ENCODE data around the gene NFATC1. TPM values are rescaled to one million over a fixed set of nuclear protein-coding genes. Genes with fewer than 3 reads are reported as not detected.
A peak's percentile ranks its signal among the peaks of the same experiment; 100 is the strongest.

The NFATC1 gene
- total RNA-seq, 1 donor from 2014 or later = 0.46 TPM

DNA sequence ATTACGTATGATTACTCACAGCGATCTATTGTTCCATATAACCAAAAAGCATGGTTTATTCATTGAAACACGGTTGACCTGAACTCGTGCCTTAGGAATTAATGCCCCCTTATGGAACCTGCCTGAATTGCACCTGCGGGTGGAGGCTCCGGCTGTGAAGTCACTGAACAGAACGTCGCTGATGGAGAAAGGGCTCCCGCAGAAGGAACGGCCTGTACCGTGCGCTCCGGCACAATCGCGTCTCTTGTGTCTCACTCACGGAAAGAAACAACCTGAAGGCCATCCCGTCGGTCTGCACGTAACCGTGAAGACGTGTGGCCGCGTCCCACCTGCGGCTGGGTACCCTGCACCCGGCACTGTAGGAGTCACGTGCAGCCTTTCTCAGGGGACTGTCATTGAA, 133.1 kb downstream of the NFATC1 start:
- H3K4me3 ChIP-seq (ENCODE audit: low read depth, low read length) = no peak overlapping the region
- peak; percentile 13 for DNase-seq (ENCODE audit: low read depth)
- TF ChIP-seq, protein P1, sequence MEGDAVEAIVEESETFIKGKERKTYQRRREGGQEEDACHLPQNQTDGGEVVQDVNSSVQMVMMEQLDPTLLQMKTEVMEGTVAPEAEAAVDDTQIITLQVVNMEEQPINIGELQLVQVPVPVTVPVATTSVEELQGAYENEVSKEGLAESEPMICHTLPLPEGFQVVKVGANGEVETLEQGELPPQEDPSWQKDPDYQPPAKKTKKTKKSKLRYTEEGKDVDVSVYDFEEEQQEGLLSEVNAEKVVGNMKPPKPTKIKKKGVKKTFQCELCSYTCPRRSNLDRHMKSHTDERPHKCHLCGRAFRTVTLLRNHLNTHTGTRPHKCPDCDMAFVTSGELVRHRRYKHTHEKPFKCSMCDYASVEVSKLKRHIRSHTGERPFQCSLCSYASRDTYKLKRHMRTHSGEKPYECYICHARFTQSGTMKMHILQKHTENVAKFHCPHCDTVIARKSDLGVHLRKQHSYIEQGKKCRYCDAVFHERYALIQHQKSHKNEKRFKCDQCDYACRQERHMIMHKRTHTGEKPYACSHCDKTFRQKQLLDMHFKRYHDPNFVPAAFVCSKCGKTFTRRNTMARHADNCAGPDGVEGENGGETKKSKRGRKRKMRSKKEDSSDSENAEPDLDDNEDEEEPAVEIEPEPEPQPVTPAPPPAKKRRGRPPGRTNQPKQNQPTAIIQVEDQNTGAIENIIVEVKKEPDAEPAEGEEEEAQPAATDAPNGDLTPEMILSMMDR (conservative IDR thresholded peaks at IDR 0.05; ENCODE audit: low read depth, low read length) = peak; percentile 94

GRCh38 chr18:79529296-79529695, 133.6 kb downstream of the NFATC1 start:
- TF ChIP-seq, protein P1 (conservative IDR thresholded peaks at IDR 0.05; ENCODE audit: low read depth, low read length) = no peak
- H3K4me3 ChIP-seq (ENCODE audit: low read depth, low read length) = no peak overlapping the region
- DNase-seq (ENCODE audit: low read depth) = no peak

DNA sequence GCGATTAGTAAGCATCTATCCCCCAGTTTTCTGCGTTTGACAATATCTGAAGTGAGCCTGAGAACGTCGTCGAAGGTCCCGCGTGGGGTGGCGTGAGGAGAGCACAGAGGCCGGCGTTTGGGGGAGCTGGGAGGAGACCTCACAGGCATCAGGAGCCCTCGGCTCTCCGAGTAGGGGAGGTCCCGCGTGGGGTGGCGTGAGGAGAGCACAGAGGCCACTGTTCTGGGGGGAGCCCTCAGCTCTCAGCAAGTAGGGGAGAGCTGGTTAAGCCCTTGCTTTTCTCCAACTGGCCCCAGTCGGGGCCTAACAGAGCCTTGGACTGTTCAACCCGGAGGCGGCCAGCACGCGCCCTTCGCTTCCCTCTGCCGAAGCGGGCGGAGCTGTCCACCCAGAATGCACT, 134.3 kb downstream of the NFATC1 start:
- H3K4me3 ChIP-seq (ENCODE audit: low read depth, low read length) = no peak overlapping the region
- TF ChIP-seq, protein P1 (conservative IDR thresholded peaks at IDR 0.05; ENCODE audit: low read depth, low read length) = no peak
- no peak for DNase-seq (ENCODE audit: low read depth)

DNA sequence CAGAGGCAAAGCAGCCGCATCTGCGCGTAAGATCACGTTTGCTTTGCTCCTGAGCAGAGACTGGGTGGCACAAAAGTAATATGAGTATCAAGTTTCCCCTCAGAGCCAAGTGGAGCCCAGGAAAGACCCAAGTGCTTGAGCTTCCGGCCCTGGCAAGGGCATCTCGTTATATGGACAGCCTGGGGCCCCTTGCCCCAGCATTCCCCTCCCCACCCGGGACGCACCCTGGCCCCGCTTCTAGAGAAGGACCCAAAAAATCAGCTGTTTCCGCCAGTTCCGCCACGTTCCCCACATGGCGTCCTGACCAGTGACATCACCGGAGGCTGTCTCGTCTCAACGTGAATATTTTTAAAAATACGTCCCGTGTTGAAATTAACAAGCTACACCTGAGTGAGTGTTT, 135.1 kb downstream of the NFATC1 start:
- no peak overlapping the region for H3K4me3 ChIP-seq (ENCODE audit: low read depth, low read length)
- TF ChIP-seq, protein P1 (conservative IDR thresholded peaks at IDR 0.05; ENCODE audit: low read depth, low read length) = no peak
- DNase-seq (ENCODE audit: low read depth) = no peak

DNA sequence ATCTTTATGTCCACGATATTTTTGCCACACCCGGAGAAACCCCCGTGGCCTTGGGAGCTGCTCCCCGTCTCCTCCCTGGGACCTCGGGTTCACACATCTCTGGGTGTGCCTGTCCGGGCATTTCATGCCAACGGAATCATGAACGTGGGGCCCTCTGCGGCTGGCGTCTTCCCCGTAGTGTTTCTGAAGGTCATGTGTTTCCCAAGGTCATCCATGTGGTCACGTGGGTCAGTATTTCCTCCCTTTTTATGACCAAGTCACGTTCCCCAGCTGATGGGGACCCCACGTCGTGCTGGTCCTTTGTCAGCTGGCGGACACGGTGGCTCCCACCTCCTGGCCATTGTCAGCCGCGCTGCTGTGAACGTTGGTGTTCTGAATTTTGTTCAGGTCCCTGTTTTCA, 135.7 kb downstream of the NFATC1 start:
- TF ChIP-seq, protein P1 (conservative IDR thresholded peaks at IDR 0.05; ENCODE audit: low read depth, low read length) = no peak
- no peak overlapping the region for H3K4me3 ChIP-seq (ENCODE audit: low read depth, low read length)
- no peak for DNase-seq (ENCODE audit: low read depth)

DNA sequence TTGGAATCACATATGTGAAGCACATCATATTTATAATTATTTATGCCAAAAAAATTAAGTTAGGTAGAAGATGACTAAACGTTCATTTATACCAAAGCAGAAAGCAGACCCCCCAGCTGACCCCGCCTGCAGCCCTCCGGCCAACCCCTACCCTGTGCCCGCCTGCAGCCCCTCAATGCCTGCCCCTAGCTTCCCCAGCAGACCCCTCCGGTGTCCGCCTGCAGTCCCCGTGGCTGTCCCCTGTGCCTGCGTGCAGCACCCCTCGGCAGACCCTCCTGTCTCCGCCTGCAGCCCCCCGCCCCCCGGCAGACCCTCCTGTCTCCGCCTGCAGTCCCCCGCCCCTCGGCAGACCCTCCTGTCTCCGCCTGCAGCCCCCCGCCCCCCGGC, 136.2 kb downstream of the NFATC1 start:
- no peak overlapping the region for H3K4me3 ChIP-seq (ENCODE audit: low read depth, low read length)
- TF ChIP-seq, protein P1 (conservative IDR thresholded peaks at IDR 0.05; ENCODE audit: low read depth, low read length) = no peak
- DNase-seq (ENCODE audit: low read depth) = no peak

DNA sequence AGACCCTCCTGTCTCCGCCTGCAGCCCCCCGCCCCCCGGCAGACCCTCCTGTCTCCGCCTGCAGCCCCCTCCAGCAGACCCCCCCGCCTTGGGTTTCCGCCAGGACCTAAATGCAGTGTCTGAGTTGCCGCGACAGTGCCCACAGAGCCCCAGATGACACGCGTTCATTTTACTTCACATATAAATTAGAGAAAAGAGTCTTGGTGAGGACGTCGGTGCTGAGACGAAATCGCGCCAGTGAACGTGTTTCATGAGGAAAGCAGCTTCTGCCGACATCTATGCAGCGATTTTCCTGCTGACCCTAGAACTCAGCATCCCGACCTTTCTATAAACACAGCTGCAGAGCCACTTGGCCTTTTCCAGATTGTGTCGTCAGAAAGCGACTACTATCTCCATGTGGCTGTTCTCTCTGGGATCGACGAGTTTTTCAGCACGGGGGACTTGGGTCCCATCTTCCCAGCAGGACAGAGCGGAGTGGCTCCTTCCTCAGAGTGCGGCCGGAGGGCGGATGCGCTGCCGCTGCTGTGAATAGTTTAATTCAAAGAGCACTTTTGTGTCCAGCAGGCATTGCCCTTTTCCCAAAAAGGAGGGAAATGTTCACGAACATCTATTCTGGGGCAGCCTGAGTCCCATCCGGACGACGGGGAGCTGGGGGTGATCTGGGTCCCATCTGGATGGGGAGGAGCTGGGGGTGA, 136.7 kb downstream of the NFATC1 start:
- no peak overlapping the region for H3K4me3 ChIP-seq (ENCODE audit: low read depth, low read length)
- DNase-seq (ENCODE audit: low read depth) = no peak

More for the DNA sequence above, 136.7 kb downstream of the NFATC1 start:
- TF ChIP-seq, protein P1 (conservative IDR thresholded peaks at IDR 0.05; ENCODE audit: low read depth, low read length) = no peak

All from epithelial cell of proximal tubule (primary cell).